Activated CD4-positive, alpha-beta T cell treated with anti-CD3 and anti-CD28 coated beads, Interleukin-2, amount 50 U/mL, for 48 hours (primary cell): ENCODE measurements around the gene NT5DC1.
A peak's percentile ranks its signal among the peaks of the same experiment; 100 is the strongest.
"Not testable (repeated sequence)": the region's sequence is repeated elsewhere in the genome, so short reads cannot be mapped to it uniquely, and the experiment has no call there.

Experiments
- DNase-seq, 2 experiments: peaks; one replicate each; pipeline ENCODE4 v3.0.0-alpha.2; 2020

The NT5DC1 gene

GRCh38 chr6:116094041-116094440, 6.6 kb upstream of the NT5DC1 start:
- no peak for DNase-seq

- not testable (repeated sequence) for DNase-seq
Observed at GRCh38 chr6:116096048-116096759, 4.4 kb upstream of the NT5DC1 start.

GRCh38 chr6:116096979-116097816, 3.5 kb upstream of the NT5DC1 start:
- DNase-seq = no peak

- no peak for DNase-seq
Observed at GRCh38 chr6:116099036-116099435, 1.6 kb upstream of the NT5DC1 start.

- peak; percentile 80 to 85 for DNase-seq
Observed at GRCh38 chr6:116101302-116101718, 657 bp downstream of the NT5DC1 start.

GRCh38 chr6:116101790-116102189, 1.1 kb downstream of the NT5DC1 start:
- DNase-seq = no peak

GRCh38 chr6:116102873-116103272, 2.2 kb downstream of the NT5DC1 start:
- no peak for DNase-seq

GRCh38 chr6:116104636-116105035, 4.0 kb downstream of the NT5DC1 start:
- no peak for DNase-seq

- no peak for DNase-seq
Observed at GRCh38 chr6:116105247-116105646, 4.6 kb downstream of the NT5DC1 start.

GRCh38 chr6:116106146-116106545, 5.5 kb downstream of the NT5DC1 start:
- DNase-seq = no peak

GRCh38 chr6:116108836-116109235, 8.2 kb downstream of the NT5DC1 start:
- no peak for DNase-seq

- peak; percentile 29 to 49 for DNase-seq
Observed at GRCh38 chr6:116111552-116112528, 11.2 kb downstream of the NT5DC1 start.

- DNase-seq = no peak
Observed at GRCh38 chr6:116113386-116113785, 12.7 kb downstream of the NT5DC1 start.

- DNase-seq = no peak
Observed at GRCh38 chr6:116115781-116116180, 15.1 kb downstream of the NT5DC1 start.

- DNase-seq = no peak
Observed at GRCh38 chr6:116118608-116119007, 18.0 kb downstream of the NT5DC1 start.

GRCh38 chr6:116120430-116120829, 19.8 kb downstream of the NT5DC1 start:
- DNase-seq = no peak

- no peak for DNase-seq
Observed at GRCh38 chr6:116126032-116126431, 25.4 kb downstream of the NT5DC1 start, which contains the start of gene COL10A1. COL10A1 (minus strand) TSS chr6:116126132; CDS start chr6:116125492, 640 bp downstream.

GRCh38 chr6:116127771-116128493, 27.3 kb downstream of the NT5DC1 start:
- no peak for DNase-seq

GRCh38 chr6:116133453-116133852, 32.8 kb downstream of the NT5DC1 start:
- no peak for DNase-seq

GRCh38 chr6:116136373-116136772, 35.7 kb downstream of the NT5DC1 start:
- no peak for DNase-seq

GRCh38 chr6:116136933-116137340, 36.3 kb downstream of the NT5DC1 start:
- peak in 1 of 2 experiments; percentile 17 for DNase-seq

GRCh38 chr6:116139917-116140316, 39.3 kb downstream of the NT5DC1 start:
- no peak for DNase-seq
